Pancreas (tissue), 10 donors: ENCODE results near the gene THUMPD1. TPM values are rescaled to one million over a fixed set of nuclear protein-coding genes. Genes with fewer than 3 reads are reported as not detected.
A peak's percentile ranks its signal among the peaks of the same experiment; 100 is the strongest.
"Not testable (repeated sequence)": the region's sequence is repeated elsewhere in the genome, so short reads cannot be mapped to it uniquely, and the experiment has no call there.

Experiments used
- ATAC-seq, 4 donors: fragments of 200-7000 bp; cut with Tn5 transposase; one replicate each; pipeline versions ENCODE4 v1.8.0 to v1.9.1; 2020; ENCODE audit warnings: mild to moderate bottlenecking in 4 of 4, moderate library complexity in 4 of 4
- DNase-seq, 6 donors: peaks; one replicate each; pipeline ENCODE4 v3.0.0-alpha.2; 2020
- FAIRE-seq: peaks from 2 replicates; lab custom pipeline; 2012; peaks lifted over from hg19 to GRCh38; lab: Jason Lieb, UNC
- H3K27ac ChIP-seq, 4 donors: fragments of 200-600 bp; sonication (generic); 1 replicate in 3 of 4; 2 replicates in 1 of 4; pipeline versions ENCODE4 v1.5.0 to v1.8.0; 2020
- H3K27me3 ChIP-seq, 4 donors: fragments of 200-600 bp; one replicate each; pipeline ENCODE4 v1.8.0; 2021
- H3K36me3 ChIP-seq, 3 donors: fragments of 200-600 bp; sonication (generic) in 1 of 3; one replicate each; pipeline versions ENCODE4 v1.5.0 to v1.8.0; 2020 to 2021
- H3K4me1 ChIP-seq, 3 donors: fragments of 200-600 bp; one replicate each; pipeline ENCODE4 v1.8.0; 2021
- H3K4me3 ChIP-seq, 4 donors: fragments of 200-600 bp; sonication (generic) in 2 of 4; one replicate each; pipeline versions ENCODE4 v1.5.0 to v1.8.0; 2020 to 2021
- H3K9me3 ChIP-seq, 4 donors: fragments of 200-600 bp; one replicate each; pipeline ENCODE4 v1.8.0; 2021
- CTCF ChIP-seq, 4 donors: fragments of 200-600 bp; sonication (generic) in 3 of 4; IDR thresholded peaks; one replicate each; pipeline versions ENCODE4 v1.5.0 to v1.8.0; 2021; ENCODE audit warnings: antibody characterized with exemption in 4 of 4
- WGBS, 2 donors: extraction: QIAGEN DNeasy Blood & Tissue Kit; methylation state at CpG; one replicate each; pipeline ENCODE4 v1.1.7; 2013; 5-methylcytosine and 5-hydroxymethylcytosine counted together
- intact Hi-C, 3 donors: fragments of 100-400 bp; cut with DNase I; formaldehyde crosslinking; loops; one replicate each; pipeline versions ENCODE4 v1.11.1 to v1.14.2; 2022
- polyA plus RNA-seq, 2 donors: library from polyadenylated mRNA; stranded (reverse); fragments of 200-250 nt; gene quantifications; one replicate each; pipeline ENCODE4 v1.2.3, GENCODE V29; 2013
- total RNA-seq, 6 donors: library from RNA; stranded (reverse); fragmentation: NEBNext Ultra II Directional in 4 of 6; extraction: Animal tissue kit (Norgen Biotek cat#: 25700) in 4 of 6; gene quantifications; one replicate each; pipeline versions ENCODE4 v1.2.1 to v1.2.4, GENCODE V29; 2021 to 2023
- donor health status: healthy with polysubstance abuse.
- donor health status: DM: no; HTN: no; CAD: no; lungs with moderate emphysema.
- donor health status: DM: no; HTN: no; CAD: no.
- donor health status: control.
- donor health status: control.
- donor health status: Bipolar disorder and iron deficiency.
- donor health status: DM: yes; HTN: yes; CAD: no.
- donor health status: DM: no; HTN: no; CAD: no.
- donor health status: DM: no; HTN: no; CAD: no.
- donor health status: DM: yes; HTN: yes; CAD: no.

THUMPD1 gene
- total and polyA plus RNA-seq, 8 donors, result 11.0 to 19.7 (median 15.9) TPM

- H3K4me3 ChIP-seq, result no peak overlapping the region
- intact Hi-C loops, result no loop called here
- H3K9me3 ChIP-seq, result no peaks in the 10 kb centered on the region
- H3K27ac ChIP-seq, result peak overlapping the region in 2 of 4 donors; percentile 1 to 24
- no peaks in the 10 kb centered on the region for H3K27me3 ChIP-seq
- TF ChIP-seq CTCF (IDR thresholded peaks at IDR 0.05), result no peak
- DNase-seq (no peak), FAIRE-seq (no peak), ATAC-seq (peak; percentile 42 to 73 (median 70))
- peaks cover 0 to 14% (median 13%) of the 10 kb centered on the region in 3 donors for H3K4me1 ChIP-seq
- H3K36me3 ChIP-seq, result no peaks in the 10 kb centered on the region
- 29 to 38% methylated on average over 3 of the region's 3 CpGs for WGBS, 2 donors
Measured at GRCh38 chr16:20704281-20704680, 37.3 kb downstream of the THUMPD1 start.

GRCh38 chr16:20701692-20702091, 39.9 kb downstream of the THUMPD1 start:
- intact Hi-C loops, FAIRE-seq, H3K36me3 ChIP-seq, H3K4me3 ChIP-seq, H3K27ac ChIP-seq, ATAC-seq, DNase-seq, H3K27me3 ChIP-seq, H3K9me3 ChIP-seq: not testable (repeated sequence)
- peaks cover 0 to 13% (median 9%) of the 10 kb centered on the region in 3 donors for H3K4me1 ChIP-seq

GRCh38 chr16:20696618-20697017, 45.0 kb downstream of the THUMPD1 start:
- 87 to 88% methylated on average over 2 of the region's 2 CpGs for WGBS, 2 donors
- no peaks in the 10 kb centered on the region for H3K36me3 ChIP-seq
- no peak for FAIRE-seq

GRCh38 chr16:20695024-20695423, 46.6 kb downstream of the THUMPD1 start:
- Histone ChIP-seq H3K27me3 (no peaks in the 10 kb centered on the region), H3K27ac (no peak overlapping the region), H3K9me3 (no peaks in the 10 kb centered on the region), H3K4me1 (peaks cover 0 to 5% (median 0%) of the 10 kb centered on the region in 3 donors), H3K36me3 (no peaks in the 10 kb centered on the region), H3K4me3 (no peak overlapping the region)
- no peak for FAIRE-seq
- TF ChIP-seq CTCF (IDR thresholded peaks at IDR 0.05), result no peak
- DNase-seq, result no peak
- intact Hi-C loops, result no loop called here
- 42 to 46% methylated on average over 4 of the region's 4 CpGs for WGBS, 2 donors
- peak in 1 of 4 donors; percentile 50 for ATAC-seq

More at GRCh38 chr16:20696618-20697017, 45.0 kb downstream of the THUMPD1 start:
- intact Hi-C loops, result no loop called here
- H3K27ac ChIP-seq, result no peak overlapping the region
- ATAC-seq (no peak), DNase-seq (no peak)
- no peak for TF ChIP-seq CTCF (IDR thresholded peaks at IDR 0.05)
- peaks cover 0 to 5% (median 0%) of the 10 kb centered on the region in 3 donors for H3K4me1 ChIP-seq
- no peaks in the 10 kb centered on the region for H3K9me3 ChIP-seq
- no peak overlapping the region for H3K4me3 ChIP-seq
- H3K27me3 ChIP-seq, result no peaks in the 10 kb centered on the region

GRCh38 chr16:20694096-20694495, 47.5 kb downstream of the THUMPD1 start:
- DNase-seq, result not testable (repeated sequence)

GRCh38 chr16:20689668-20690067, 52.0 kb downstream of the THUMPD1 start:
- Histone ChIP-seq H3K27me3 (no peaks in the 10 kb centered on the region), H3K4me1 (peaks cover 0 to 5% (median 0%) of the 10 kb centered on the region in 3 donors), H3K36me3 (no peaks in the 10 kb centered on the region), H3K27ac (no peak overlapping the region), H3K9me3 (no peaks in the 10 kb centered on the region), H3K4me3 (no peak overlapping the region)
- FAIRE-seq (peak; percentile 5), ATAC-seq (no peak), DNase-seq (no peak)
- no peak for TF ChIP-seq CTCF (IDR thresholded peaks at IDR 0.05)
- intact Hi-C loops, result no loop called here

More at GRCh38 chr16:20694096-20694495, 47.5 kb downstream of the THUMPD1 start:
- H3K4me1 ChIP-seq, H3K4me3 ChIP-seq, H3K9me3 ChIP-seq, H3K27me3 ChIP-seq, ATAC-seq, H3K36me3 ChIP-seq, FAIRE-seq, intact Hi-C loops: not testable (repeated sequence)
- H3K27ac ChIP-seq, result peak overlapping the region in 2 of 4 donors; percentile 0 to 37
- WGBS, 2 donors, result 58 to 59% methylated on average over 6 of the region's 6 CpGs
